T-helper 2 cell treated with Interferon-gamma antibody and Interleukin-4, amounts not matched to agents 100 ng/mL and 5 ng/mL, for 36 hours (primary cell): ENCODE data around the gene XPO4. TPM values are rescaled to one million over a fixed set of nuclear protein-coding genes. Genes with fewer than 3 reads are reported as not detected.

Experiments
- intact Hi-C: fragments of 100-400 bp; cut with micrococcal nuclease; formaldehyde crosslinking; loops from one replicate; pipeline ENCODE4 v1.15.1; 2023
- total RNA-seq: library from RNA; stranded (reverse); gene quantifications from 2 replicates; pipeline ENCODE4 v1.2.3, GENCODE V29; 2022

The XPO4 gene
- total RNA-seq, 1 donor from 2014 or later = 21.4 TPM

GRCh38 chr13:20831254-20831653 lies 71.3 kb downstream of the XPO4 start:
- intact Hi-C loops = no loop called here

GRCh38 chr13:20828539-20829364 lies 73.8 kb downstream of the XPO4 start:
- intact Hi-C loops = loop anchor here (1.0 to 5.0 kb wide), 5 partner anchors 56 to 646 kb away; partner anchors contain the start of gene EEF1AKMT1

- intact Hi-C loops = loop anchor here (5.0 kb wide), 1 partner anchor 645 kb away; no protein-coding TSS in a partner anchor
Measured at GRCh38 chr13:20826843-20827560, 75.5 kb downstream of the XPO4 start.

GRCh38 chr13:20826301-20826700 lies 76.2 kb downstream of the XPO4 start:
- intact Hi-C loops = loop anchor here (5.0 kb wide), 1 partner anchor 644 kb away; no protein-coding TSS in a partner anchor

GRCh38 chr13:20825477-20825875 lies 77.1 kb downstream of the XPO4 start:
- intact Hi-C loops = loop anchor here (5.0 kb wide), 1 partner anchor 643 kb away; no protein-coding TSS in a partner anchor

- intact Hi-C loops = loop anchor here (5.0 kb wide), 1 partner anchor 643 kb away; no protein-coding TSS in a partner anchor
Measured at GRCh38 chr13:20824762-20825476, 77.6 kb downstream of the XPO4 start.

GRCh38 chr13:20823071-20823470 lies 79.5 kb downstream of the XPO4 start:
- intact Hi-C loops = no loop called here

GRCh38 chr13:20822406-20822805 lies 80.1 kb downstream of the XPO4 start:
- intact Hi-C loops = no loop called here

- intact Hi-C loops = loop anchor here (2.0 kb wide), 1 partner anchor 325 kb away; no protein-coding TSS in a partner anchor
Measured at GRCh38 chr13:20819715-20820114, 82.8 kb downstream of the XPO4 start.

- intact Hi-C loops = no loop called here
Measured at GRCh38 chr13:20815464-20815863, 87.1 kb downstream of the XPO4 start.

- intact Hi-C loops = no loop called here
Measured at GRCh38 chr13:20814224-20814910, 88.2 kb downstream of the XPO4 start.

- intact Hi-C loops = no loop called here
Measured at GRCh38 chr13:20812890-20813289, 89.7 kb downstream of the XPO4 start.

- intact Hi-C loops = no loop called here
Measured at GRCh38 chr13:20810808-20811207, 91.7 kb downstream of the XPO4 start.

GRCh38 chr13:20808874-20809273 lies 93.7 kb downstream of the XPO4 start:
- intact Hi-C loops = no loop called here

GRCh38 chr13:20803180-20803965 lies 99.2 kb downstream of the XPO4 start:
- intact Hi-C loops = no loop called here

- intact Hi-C loops = no loop called here
Measured at GRCh38 chr13:20801707-20802106, 100.8 kb downstream of the XPO4 start.

GRCh38 chr13:20799726-20800416 lies 102.7 kb downstream of the XPO4 start:
- intact Hi-C loops = no loop called here

- intact Hi-C loops = no loop called here
Measured at GRCh38 chr13:20798027-20798426, 104.5 kb downstream of the XPO4 start.

- intact Hi-C loops = no loop called here
Measured at GRCh38 chr13:20796791-20797508, 105.6 kb downstream of the XPO4 start.
